ENCODE results near the gene SWSAP1.
"Not testable (repeated sequence)": the region's sequence is repeated elsewhere in the genome, so short reads cannot be mapped to it uniquely, and the experiment has no call there.

SWSAP1 gene, protein sequence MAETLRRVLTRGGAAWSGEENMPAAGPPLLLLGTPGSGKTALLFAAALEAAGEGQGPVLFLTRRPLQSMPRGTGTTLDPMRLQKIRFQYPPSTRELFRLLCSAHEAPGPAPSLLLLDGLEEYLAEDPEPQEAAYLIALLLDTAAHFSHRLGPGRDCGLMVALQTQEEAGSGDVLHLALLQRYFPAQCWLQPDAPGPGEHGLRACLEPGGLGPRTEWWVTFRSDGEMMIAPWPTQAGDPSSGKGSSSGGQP

DNA sequence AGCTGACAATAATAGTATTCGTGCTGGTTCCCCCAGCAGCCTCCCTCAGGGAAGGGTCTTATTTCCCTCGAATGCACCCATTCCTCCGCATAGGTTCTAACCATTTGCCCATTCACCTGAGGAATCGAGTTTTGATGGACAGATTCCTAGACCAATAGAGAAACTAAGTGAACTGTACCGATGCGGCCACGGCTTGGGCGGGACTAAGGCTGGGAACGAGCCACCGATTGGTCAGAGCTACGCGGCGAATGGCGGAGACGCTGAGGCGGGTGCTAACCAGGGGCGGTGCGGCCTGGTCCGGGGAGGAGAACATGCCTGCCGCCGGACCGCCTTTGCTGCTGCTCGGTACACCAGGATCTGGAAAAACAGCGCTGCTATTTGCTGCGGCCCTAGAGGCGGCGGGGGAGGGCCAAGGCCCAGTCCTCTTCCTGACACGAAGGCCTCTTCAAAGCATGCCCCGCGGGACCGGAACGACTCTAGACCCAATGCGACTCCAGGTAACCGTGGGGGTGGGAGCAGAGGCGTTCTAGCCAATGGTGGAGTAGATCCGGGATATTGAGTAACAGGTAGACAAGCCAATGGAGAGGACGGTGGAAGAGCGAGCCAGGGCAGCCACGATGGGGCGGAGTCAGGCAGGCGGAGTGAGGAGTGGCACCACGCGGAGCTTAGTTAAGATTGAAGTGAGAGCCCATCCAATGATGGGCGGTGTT, at the start of gene SWSAP1:
TSS of gene SWSAP1 (plus strand) at position 234 of the 710 bp plus-strand sequence. CDS start at position 249, 15 bp downstream.
- peak; percentile 99 for DNase-seq

DNA sequence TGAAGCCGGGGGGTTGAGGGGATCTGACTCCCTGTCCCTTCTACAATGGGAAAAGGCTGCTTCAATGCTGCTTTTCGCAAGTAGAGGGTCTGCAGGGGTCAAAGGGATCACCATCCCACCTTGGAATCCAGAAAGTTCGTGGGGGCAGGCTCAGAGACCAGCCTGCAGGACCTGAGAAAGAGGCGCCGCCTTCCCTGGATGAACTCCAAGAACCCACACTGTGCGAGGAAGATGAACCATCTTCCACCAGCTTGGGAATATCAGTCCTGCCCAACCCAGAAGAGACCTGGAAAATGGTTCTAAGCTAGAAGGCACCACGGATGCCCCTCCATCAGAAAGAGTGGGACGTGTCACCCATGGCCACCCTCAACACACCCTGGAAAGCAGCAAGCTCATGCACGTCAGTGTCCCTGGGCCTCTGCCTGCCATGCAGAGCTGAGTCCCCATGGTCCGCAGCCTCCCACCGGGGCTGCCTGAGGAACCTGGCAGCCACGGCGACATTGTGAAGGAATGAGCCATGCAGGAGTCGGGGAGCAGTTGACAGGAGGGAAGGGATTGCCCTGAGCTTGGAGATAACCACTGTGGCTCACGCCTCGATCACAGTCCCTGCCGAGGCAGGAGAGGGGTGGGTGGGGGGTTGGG, 49.6 kb upstream of the SWSAP1 start:
- DNase-seq: no peak

DNA sequence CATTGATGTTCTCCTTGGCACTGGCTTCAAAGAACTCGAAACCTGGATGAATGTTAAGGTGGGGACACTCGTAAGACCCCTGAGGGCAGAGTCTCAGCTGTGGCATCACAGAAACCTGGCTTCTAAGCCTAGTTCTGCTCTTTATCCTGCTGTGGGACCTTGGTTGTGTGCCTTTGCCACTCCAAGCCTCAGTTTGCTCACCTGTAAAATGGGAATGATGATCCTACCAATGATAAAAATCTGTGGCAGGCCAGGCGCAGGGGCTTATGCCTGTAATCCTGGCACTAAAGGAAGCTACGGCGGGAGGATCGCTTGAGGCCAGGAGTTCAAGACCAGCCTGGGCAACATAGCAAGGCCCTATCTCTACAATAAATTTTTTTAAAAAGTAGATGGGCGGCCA, 48.9 kb upstream of the SWSAP1 start:
- no peak for DNase-seq

DNA sequence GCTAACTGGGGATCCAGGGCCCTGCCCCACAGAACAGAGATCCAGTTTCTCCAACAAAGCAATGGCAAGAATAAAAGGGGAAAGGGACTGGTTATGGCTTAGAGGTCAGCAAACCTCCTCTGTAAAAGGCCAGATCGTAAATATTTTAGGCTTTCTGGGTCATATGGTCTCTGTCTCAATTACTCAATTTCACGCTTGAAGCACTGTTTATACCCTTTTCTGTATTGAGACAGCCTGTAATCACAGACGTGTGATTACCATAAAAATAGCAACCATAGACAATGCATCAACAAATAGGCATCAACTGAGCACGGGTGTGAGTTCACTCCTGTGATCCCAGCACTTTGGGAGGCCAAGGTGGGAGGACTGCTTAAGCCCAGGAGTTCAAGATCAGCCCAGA, 44.3 kb upstream of the SWSAP1 start:
- DNase-seq: no peak

DNA sequence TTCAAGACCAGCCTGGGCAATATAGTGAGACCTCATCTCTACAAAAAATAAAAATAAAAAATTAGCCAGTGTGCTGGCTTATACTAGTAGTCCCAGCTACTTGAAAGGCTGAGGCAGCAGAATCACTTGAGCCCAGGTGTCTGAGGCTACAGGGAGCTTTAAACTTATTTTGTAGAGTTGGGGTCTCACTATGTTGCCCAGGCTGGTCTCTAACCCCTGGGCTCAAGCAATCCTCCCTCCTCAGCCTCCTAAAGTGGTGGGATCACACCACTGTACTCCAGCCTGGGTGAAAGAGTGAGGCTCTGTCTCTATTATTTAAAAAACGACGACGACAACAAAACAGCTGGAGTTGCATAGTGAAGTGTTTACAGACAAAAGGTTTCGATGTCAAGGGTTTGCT, 43.0 kb upstream of the SWSAP1 start:
- DNase-seq: no peak

DNA sequence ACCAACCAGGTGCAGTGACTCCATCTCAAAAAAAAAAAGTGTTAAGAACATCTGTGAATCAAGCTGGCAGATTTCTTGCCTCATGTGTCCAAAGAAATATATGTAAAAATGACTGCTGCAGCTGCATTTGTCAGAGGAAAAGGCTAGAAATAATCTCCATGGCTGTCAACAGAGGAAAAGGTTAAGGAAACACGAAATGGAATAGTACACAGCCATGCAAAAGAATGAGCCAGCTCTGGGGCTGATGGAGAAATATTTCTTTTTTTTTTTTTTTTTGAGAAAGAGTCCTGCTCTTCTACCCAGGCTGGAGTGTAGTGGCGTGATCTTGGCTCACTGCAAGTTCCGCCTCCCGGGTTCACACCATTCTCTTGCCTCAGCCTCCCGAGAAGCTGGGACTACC, 41.6 kb upstream of the SWSAP1 start:
- DNase-seq: no peak

DNA sequence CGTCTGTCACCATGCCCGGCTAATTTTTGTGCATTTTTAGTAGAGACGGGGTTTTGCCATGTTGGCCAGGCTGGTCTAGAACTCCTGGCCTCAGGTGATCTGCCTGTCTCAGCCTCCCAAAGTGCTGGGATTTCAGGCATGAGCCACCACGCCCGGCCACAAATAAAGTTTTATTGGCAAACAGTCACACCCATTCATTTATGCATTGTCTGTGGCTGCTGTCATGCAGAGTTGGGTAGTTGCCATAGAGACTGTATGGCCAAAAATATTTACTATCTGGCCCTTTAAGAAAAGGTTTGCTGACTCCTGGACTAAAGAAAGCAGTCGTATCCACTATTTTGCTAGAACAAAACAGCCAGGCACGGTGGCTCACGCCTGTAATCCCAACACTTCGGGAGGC, 40.6 kb upstream of the SWSAP1 start:
- not testable (repeated sequence) for DNase-seq

DNA sequence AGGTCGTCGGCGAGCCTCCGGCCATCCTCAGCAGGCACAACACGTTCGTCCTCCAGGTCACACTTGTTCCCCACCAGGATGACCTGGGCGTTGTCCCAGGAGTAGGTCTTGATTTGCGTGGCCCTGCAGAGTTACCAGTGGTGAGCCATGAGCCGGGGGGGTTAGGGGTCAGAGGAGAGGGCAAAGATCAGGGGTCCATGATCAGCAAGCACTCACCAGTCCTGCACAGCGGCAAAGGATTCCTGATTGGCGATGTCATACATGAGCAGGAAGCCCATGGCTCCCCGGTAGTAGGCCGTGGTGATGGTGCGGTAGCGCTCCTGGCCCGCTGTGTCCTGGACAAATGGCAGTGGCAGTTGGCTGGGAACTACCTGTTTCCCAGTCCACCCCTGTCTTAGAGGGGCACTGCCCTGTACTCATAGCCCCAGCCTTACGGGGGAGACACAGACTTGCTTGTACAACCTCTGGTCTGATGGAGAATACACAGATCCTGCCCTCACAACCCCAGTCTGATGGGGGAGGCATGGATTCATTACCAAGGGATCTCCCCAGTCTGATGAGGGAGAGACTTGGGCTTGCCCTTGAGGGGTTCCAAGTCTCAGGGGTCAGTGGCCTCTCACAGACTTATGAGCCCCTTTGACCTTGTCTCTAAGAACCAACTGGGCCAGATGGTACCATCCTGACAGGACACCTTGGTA, 38.9 kb upstream of the SWSAP1 start:
- DNase-seq: no peak

DNA sequence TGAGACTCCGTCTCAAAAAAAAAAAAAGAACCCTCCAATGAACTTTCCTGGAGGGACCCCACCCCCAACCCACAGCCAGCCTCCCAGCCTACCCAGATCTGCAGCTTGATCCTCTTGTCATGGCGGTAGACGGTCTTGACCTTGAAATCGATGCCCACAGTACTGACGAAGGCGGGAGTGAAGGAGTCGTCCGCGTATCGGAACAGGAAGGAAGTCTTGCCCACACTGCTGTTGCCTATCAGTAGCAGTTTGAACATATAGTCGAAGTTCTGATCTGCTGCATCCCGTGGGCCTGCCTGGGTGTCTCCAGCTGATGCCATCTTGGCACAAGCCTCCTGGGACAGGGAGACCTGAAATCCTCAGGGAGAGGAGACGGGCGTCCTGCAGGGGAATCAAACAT, 37.4 kb upstream of the SWSAP1 start:
- DNase-seq: no peak

DNA sequence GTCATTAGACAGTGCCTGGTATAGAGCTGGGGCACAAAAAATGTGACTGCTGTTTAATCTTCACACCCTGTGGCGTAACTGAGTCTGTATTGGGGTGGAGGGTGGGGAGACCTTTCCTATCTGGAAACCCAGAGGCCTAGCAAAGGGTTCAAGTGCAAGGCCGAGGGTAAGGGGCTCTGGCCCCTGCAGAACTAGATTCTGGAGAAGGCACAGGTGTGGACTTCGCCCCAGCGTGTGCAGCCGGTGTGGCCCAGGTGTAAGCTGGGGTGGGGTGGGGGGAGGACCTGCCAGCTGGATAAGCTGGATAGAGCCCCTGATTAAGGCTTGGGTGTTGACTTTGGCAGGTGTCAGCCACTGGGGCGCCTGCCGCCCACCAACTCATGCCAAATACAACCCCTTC, 36.3 kb upstream of the SWSAP1 start:
- DNase-seq: no peak

DNA sequence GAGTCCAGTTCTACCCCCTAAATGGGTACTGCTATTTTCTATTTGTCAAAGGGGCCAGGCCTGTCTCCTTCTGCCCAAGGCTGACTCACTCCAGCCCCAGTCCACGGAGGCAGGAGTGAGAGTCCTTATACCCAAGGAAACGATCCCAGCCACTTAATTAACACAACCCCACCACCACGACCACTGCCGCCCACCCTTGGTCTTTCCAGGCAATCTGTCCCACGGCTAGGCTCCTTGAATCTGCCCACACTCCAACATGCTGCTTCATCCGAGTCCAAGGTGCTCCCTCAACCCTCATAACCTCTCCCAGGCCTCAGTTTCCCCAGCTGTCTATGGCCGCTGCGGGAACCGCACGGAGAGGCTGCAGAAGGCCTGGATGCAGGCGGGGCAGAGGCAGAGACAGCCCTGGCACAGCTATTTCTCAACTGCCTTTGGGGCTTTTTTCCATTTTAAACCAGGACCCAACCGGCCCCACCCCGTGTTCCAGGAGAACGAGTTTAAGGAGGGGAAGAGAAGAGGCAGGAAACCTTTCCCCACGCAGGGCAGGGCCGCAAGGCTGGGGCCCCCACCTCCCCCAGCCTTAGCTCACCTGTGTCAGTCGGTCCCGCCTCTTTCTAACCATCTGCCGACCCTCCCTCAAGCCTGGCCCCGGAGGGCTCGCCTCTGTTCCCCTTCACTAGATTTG, 35.8 kb upstream of the SWSAP1 start:
- no peak for DNase-seq

DNA sequence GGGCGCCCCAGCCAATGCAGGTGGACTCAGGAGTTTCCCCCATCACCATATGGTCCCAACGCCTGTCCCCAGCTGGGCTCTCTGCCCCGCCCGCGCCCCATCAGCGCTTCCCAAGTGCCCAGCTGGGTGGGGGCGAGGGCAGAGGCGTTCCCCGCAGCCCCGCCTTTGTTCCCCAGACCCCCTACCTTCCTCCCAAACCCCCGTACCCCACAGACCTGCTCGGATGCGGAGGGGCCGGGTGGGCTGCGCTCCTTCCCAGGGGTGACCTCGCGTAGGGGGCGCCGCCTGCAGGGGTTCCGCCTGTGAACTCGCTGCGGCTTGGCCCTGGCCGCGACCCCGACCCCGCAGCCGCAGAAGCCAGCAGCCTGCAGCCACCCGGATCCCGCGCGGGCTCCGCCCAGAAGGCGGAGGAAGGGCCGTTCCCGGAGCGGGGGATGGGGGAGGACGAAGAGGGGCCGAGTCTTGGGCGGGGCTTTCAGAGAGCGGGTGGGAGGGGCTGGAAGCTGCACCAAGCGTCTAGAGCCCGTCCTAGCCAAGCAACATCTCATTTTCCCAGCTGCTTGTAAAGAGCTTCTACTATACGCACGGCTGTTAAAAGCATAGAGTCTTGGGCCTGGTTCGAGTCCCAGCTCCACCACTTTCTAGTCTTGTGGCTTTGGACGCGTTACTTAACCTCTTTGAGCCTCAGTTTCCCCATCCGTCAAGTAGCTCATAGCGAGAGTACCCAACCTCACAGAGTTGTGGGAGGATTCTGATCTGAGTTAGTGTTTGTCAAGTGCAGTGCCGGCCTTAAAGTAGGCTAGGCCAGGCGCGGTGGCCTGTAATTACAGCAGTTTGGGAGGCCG, 35.0 kb upstream of the SWSAP1 start, which contains the start of gene RAB3D:
TSS of gene RAB3D (minus strand) at position 404 of the 845 bp plus-strand sequence. CDS start 2,258 bp downstream, outside the sequence.
- peak; percentile 96 for DNase-seq

DNA sequence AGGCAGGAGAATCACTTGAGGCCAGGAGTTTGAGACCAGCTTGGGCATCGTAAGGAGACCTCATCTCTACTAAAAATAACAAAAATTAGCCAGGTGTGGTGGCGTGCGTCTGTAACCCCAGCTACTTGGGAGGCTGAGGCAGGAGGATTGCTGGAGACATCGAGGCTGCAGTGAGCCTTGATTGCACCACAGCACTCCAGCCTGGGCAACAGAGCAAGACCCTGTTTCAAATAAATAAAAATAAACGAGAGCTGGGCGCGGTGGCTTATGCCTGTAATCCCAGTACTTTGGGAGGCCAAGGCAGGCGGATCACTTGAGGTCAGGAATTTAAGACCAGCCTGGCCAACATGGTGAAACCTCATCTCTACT, 34.4 kb upstream of the SWSAP1 start:
- DNase-seq: not testable (repeated sequence)

DNA sequence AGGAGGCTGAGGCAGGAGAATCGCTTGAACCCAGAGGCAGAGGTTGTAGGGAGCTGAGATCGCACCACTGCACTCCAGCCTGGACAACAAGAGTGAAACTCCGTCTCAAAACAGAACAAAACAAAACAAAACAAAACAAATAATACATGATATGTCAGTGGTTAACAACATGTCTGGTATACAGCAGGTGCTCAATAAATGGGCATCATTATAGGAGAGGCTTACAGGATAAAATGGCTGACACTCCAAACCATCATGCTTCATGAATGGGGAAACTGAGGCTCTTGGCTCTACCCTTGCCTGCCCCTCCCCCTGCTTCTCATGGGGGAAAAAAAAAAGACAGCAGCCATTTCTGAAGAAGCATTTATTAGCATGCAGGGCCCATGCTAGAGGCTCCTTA, 32.0 kb upstream of the SWSAP1 start:
- no peak for DNase-seq

DNA sequence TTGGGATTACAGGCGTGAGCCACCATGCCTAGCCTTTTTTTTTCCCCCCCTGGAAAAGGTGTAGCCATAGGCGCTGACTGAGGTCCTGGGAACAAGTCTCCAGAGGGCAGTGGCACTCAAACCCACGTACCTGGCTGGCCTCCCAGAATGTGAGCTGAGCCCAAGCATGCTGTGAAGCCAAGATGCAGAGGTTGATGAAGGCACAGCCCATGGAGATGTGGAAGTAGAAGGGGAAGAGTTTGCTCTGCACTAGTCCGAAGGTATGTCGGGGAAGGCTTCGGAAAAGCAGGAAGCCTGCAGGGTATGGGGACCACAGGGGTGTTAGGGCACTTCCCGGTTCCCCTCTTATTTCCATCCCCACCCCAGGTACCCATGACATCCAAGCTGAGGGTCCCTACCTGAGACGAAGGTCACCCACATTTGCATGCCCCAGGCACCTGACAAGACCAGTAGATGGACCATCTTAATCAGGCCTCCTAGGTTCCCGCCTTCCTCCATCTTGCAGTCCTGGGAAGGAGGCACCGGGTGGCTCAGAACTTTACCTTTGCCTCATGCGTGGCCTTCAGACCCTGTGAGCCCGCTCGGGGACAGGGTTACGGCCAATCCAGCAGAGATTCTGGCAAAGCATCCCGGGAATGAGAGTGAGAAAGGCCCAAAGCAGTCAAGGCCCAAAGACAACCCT, 29.2 kb upstream of the SWSAP1 start:
- no peak for DNase-seq

DNA sequence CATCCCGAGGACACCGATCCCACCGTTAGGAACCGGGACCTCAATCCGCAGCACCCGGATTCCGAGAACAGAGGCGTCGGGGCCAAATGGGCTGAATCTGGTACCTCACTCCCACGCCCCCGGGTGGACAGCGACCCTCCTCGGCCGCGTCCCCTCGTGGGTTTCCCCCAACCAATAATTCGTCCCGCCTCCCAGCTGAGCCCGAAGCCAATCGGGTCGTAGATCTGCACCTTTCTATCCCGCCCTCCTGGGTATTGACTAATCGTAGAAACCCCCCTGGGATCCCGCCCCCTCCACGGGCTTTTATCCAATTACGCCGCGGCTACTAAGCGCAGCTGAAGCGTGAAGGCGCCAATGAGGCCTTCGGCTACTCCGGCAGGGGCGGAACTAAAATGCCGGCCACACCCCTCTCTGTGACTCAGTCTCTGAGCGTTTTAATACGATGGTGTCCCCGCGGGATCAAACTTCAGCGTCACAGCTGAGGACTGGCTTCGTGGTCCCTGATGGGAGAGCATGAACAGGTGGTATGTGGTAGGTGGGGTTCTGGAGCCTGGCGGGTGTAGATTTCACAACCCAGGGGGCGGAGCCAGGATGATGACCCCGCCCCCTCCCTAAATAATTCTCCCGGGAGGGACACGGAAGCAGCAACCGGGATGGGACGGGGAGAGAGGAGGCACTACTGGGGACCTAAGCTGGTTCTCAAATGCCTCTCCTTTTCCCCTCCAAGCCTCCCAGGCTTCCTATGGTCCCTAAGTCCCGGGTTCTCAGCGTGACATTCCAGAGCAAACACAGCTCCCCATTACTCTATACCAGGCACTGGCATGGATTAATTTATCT, 28.1 kb upstream of the SWSAP1 start, which contains the start of the genes CCDC159 and TMEM205:
TSS of gene CCDC159 (plus strand) at position 416 of the 837 bp plus-strand sequence. CDS start at position 504, 88 bp downstream.
TSS of gene TMEM205 (minus strand) at position 165 of the 837 bp plus-strand sequence. CDS start 649 bp downstream, outside the sequence.
- peak; percentile 98 for DNase-seq

DNA sequence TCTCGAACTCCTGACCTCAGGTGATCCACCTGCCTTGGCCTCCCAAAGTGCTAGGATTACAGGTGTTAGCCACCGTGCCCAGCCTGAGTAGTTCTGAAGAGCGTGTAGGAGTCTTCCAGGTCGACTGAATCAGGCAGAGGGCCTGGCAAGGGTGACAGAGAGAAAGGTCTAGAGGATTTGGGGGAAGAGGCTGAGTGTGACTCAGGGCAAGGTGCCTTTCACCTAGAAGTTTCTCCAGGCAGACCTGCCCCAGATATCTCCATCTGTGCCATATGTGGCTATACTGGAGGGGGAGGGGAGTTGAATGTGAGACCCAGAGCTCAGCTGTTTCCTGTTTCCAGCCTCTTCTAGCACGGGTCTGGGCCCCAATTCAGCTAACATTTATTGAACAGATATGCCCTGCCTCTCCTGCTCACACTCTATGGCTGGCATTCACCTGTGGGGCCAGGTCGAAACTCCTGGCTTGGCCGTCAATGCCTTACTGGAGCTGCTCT, 26.9 kb upstream of the SWSAP1 start:
- DNase-seq: no peak

DNA sequence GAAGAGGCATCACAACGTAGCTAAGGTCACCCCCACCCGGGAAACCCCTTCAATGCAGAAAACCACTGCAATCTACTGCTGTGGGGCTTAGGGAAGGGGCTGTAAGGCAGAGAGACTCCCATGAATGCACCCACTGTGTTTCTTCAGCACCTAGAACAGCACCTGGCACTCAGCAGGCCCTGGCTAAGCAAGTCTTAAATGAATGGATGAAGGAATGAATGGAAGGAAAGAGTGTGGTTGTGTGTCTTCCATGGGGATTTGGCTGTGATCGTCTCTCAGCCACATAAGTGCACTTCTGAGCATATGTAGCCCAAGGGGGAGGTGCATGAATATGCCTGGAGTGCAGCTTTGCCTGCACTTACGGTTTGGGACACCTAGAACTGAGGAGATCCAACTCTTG, 25.3 kb upstream of the SWSAP1 start:
- no peak for DNase-seq

DNA sequence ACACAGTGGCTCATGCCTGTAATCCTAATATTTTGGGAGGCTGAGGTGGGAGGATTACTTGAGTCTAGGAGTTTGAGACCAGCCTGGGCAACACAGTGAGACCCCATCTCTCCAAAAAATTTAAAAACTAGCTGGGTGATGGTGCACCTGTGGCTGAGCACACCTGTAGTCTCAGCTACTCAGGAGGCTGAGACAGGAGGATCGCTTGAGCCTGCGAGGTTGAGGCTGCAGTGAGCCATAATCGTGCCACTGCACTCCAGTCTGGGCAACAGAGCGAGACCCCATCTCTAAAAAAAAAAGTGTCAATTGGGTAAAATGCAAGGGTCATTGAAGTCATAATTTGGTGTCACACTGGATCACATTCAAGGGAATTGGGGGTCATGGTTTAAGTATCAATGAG, 20.4 kb upstream of the SWSAP1 start:
- not testable (repeated sequence) for DNase-seq
